ENCODE results near the gene MCTP1. TPM values are rescaled to one million over a fixed set of nuclear protein-coding genes. Genes with fewer than 3 reads are reported as not detected.

Gene MCTP1
- polyA plus RNA-seq, 1 donor (not counting 4 experiments of a cell fraction or from before 2014, with no cell fraction given): 4.9 TPM

- no peaks in the 10 kb centered on the region for H4K20me1 ChIP-seq (ENCODE audit: control insufficient read depth, extremely low read depth, insufficient read depth, low read length)
- no peak overlapping the region for H3K4me3 ChIP-seq (ENCODE audit: control insufficient read depth in 2 of 3, extremely low read depth in 1 of 3, insufficient read depth in 2 of 3, low read depth in 1 of 3, low read length in 3 of 3)
- no peak overlapping the region for H3K4me2 ChIP-seq (ENCODE audit: control insufficient read depth, extremely low read depth, insufficient read depth, low read depth, low read length)
- H2AFZ ChIP-seq (ENCODE audit: control insufficient read depth, low read length): no peak overlapping the region
- H3K36me3 ChIP-seq (ENCODE audit: control insufficient read depth in 2 of 2, extremely low read depth in 1 of 2, insufficient read depth in 2 of 2, low read length in 2 of 2): no peaks in the 10 kb centered on the region
- FAIRE-seq: no peak
- no peaks in the 10 kb centered on the region for H3K4me1 ChIP-seq (ENCODE audit: control insufficient read depth, extremely low read depth, insufficient read depth, low read length)
- no peaks in the 10 kb centered on the region for H3K9me1 ChIP-seq (ENCODE audit: control insufficient read depth, extremely low read depth, insufficient read depth, low read length)
- no peak overlapping the region for H3K9ac ChIP-seq (ENCODE audit: control insufficient read depth, extremely low read depth, insufficient read depth, low read length)
- dilution Hi-C loops (cut with MboI; ENCODE audit: extremely low pct_ligation_motif_present, low sequenced_read_pairs): no loop called here
- no peak for DNase-seq (ENCODE audit: low read depth, low spot score)
- TF ChIP-seq EZH2 (IDR thresholded peaks at IDR 0.05; ENCODE audit: low read length) (no peak), CTCF (optimal IDR thresholded peaks at IDR 0.05 in 1 of 3, IDR thresholded peaks at IDR 0.05 in 1 of 3, conservative IDR thresholded peaks at IDR 0.05 in 1 of 3; ENCODE audit: extremely low read depth in 1 of 3, insufficient read depth in 2 of 3, low read length in 3 of 3) (no peak)
- H3K79me2 ChIP-seq (ENCODE audit: control insufficient read depth, insufficient read depth, low read length): no peaks in the 10 kb centered on the region
- no peak overlapping the region for H3K27ac ChIP-seq (ENCODE audit: control insufficient read depth, insufficient read depth, low read length)
- H3K9me3 ChIP-seq (ENCODE audit: control insufficient read depth, low read depth, low read length): no peaks in the 10 kb centered on the region
- H3K27me3 ChIP-seq (ENCODE audit: control insufficient read depth, extremely low read depth, insufficient read depth, low read length): no peaks in the 10 kb centered on the region
Measured at GRCh38 chr5:95069021-95069420, 215.9 kb downstream of the MCTP1 start.

DNA sequence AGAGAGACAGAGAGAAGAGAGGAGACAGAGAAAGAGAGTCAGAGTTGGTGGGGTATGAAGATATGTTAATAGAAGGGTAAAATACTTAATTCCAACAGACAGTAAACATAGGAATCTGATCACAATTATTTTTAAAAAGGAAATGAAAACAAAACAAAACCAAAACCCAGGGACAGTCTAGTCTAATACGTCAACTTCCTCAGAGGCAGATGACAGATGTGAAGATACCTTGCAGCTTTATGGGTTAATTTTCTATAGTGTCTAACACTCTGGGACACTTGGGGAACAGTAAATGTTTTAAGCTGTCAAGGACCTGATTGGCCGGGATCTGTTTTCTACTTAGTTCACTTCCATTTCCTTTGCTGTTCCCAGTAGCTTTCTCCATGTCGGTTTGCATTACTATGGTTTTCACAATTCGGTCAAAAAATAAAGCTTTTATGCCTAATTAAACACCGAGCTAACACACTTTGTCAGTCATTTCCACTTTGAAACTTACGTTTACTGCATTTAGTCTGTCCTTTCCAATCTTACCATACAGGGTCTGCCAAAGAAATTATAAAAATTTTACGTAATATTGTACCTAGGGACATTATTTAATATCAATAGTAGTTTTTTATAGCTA lies 216.5 kb downstream of the MCTP1 start:
- Histone ChIP-seq H3K79me2 (ENCODE audit: control insufficient read depth, insufficient read depth, low read length) (no peaks in the 10 kb centered on the region), H3K4me2 (ENCODE audit: control insufficient read depth, extremely low read depth, insufficient read depth, low read depth, low read length) (no peak overlapping the region), H3K36me3 (ENCODE audit: control insufficient read depth in 2 of 2, extremely low read depth in 1 of 2, insufficient read depth in 2 of 2, low read length in 2 of 2) (no peaks in the 10 kb centered on the region), H3K9me3 (ENCODE audit: control insufficient read depth, low read depth, low read length) (no peaks in the 10 kb centered on the region), H3K27me3 (ENCODE audit: control insufficient read depth, extremely low read depth, insufficient read depth, low read length) (no peaks in the 10 kb centered on the region), H3K4me3 (ENCODE audit: control insufficient read depth in 2 of 3, extremely low read depth in 1 of 3, insufficient read depth in 2 of 3, low read depth in 1 of 3, low read length in 3 of 3) (no peak overlapping the region), H3K9me1 (ENCODE audit: control insufficient read depth, extremely low read depth, insufficient read depth, low read length) (no peaks in the 10 kb centered on the region), H4K20me1 (ENCODE audit: control insufficient read depth, extremely low read depth, insufficient read depth, low read length) (no peaks in the 10 kb centered on the region), H3K27ac (ENCODE audit: control insufficient read depth, insufficient read depth, low read length) (no peak overlapping the region), H3K9ac (ENCODE audit: control insufficient read depth, extremely low read depth, insufficient read depth, low read length) (no peak overlapping the region), H2AFZ (ENCODE audit: control insufficient read depth, low read length) (no peak overlapping the region), H3K4me1 (ENCODE audit: control insufficient read depth, extremely low read depth, insufficient read depth, low read length) (no peaks in the 10 kb centered on the region)
- no peak for TF ChIP-seq CTCF (optimal IDR thresholded peaks at IDR 0.05 in 1 of 3, IDR thresholded peaks at IDR 0.05 in 1 of 3, conservative IDR thresholded peaks at IDR 0.05 in 1 of 3; ENCODE audit: extremely low read depth in 1 of 3, insufficient read depth in 2 of 3, low read length in 3 of 3)
- no peak for TF ChIP-seq EZH2 (IDR thresholded peaks at IDR 0.05; ENCODE audit: low read length)
- DNase-seq (ENCODE audit: low read depth, low spot score): no peak
- FAIRE-seq: no peak
- dilution Hi-C loops (cut with MboI; ENCODE audit: extremely low pct_ligation_motif_present, low sequenced_read_pairs): no loop called here
